Measurements from ENCODE around the gene CHMP4A.

CHMP4A gene

GRCh38 chr14:24179294-24179960 lies 33.9 kb downstream of the CHMP4A start:
- TF ChIP-seq, protein P1, sequence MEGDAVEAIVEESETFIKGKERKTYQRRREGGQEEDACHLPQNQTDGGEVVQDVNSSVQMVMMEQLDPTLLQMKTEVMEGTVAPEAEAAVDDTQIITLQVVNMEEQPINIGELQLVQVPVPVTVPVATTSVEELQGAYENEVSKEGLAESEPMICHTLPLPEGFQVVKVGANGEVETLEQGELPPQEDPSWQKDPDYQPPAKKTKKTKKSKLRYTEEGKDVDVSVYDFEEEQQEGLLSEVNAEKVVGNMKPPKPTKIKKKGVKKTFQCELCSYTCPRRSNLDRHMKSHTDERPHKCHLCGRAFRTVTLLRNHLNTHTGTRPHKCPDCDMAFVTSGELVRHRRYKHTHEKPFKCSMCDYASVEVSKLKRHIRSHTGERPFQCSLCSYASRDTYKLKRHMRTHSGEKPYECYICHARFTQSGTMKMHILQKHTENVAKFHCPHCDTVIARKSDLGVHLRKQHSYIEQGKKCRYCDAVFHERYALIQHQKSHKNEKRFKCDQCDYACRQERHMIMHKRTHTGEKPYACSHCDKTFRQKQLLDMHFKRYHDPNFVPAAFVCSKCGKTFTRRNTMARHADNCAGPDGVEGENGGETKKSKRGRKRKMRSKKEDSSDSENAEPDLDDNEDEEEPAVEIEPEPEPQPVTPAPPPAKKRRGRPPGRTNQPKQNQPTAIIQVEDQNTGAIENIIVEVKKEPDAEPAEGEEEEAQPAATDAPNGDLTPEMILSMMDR (IDR thresholded peaks at IDR 0.05; ENCODE audit: low read depth, low read length), result no peak
- peak overlapping the region; percentile 51 for H3K27ac ChIP-seq
- DNase-seq, result no peak
- H3K27me3 ChIP-seq (ENCODE audit: insufficient read depth, low read depth, severe bottlenecking), result no peaks in the 10 kb centered on the region
- peaks cover 92% of the 10 kb centered on the region for H3K36me3 ChIP-seq
- H3K9me3 ChIP-seq (ENCODE audit: severe bottlenecking), result no peaks in the 10 kb centered on the region
- no peak overlapping the region for H3K4me3 ChIP-seq (ENCODE audit: low read depth, low read length)

- DNase-seq, result no peak
- H3K27ac ChIP-seq, result peak overlapping the region; percentile 51; the same call in 1 of the 2 replicates
- no peak overlapping the region for H3K4me3 ChIP-seq (ENCODE audit: low read depth, low read length)
- H3K36me3 ChIP-seq, result peaks cover 94% of the 10 kb centered on the region
- no peaks in the 10 kb centered on the region for H3K27me3 ChIP-seq (ENCODE audit: insufficient read depth, low read depth, severe bottlenecking)
- TF ChIP-seq, protein P1 (IDR thresholded peaks at IDR 0.05; ENCODE audit: low read depth, low read length), result no peak
- no peaks in the 10 kb centered on the region for H3K9me3 ChIP-seq (ENCODE audit: severe bottlenecking)
These were observed 34.7 kb downstream of the CHMP4A start for GRCh38 chr14:24178399-24179178.

- Histone ChIP-seq H3K27ac (no peak overlapping the region), H3K4me3 (ENCODE audit: low read depth, low read length) (no peak overlapping the region), H3K27me3 (ENCODE audit: insufficient read depth, low read depth, severe bottlenecking) (no peaks in the 10 kb centered on the region), H3K36me3 (peaks cover 94% of the 10 kb centered on the region), H3K9me3 (ENCODE audit: severe bottlenecking) (no peaks in the 10 kb centered on the region)
- TF ChIP-seq, protein P1 (IDR thresholded peaks at IDR 0.05; ENCODE audit: low read depth, low read length), result no peak
- no peak for DNase-seq
These were observed 35.4 kb downstream of the CHMP4A start for GRCh38 chr14:24177891-24178290.

GRCh38 chr14:24177041-24177825 lies 36.1 kb downstream of the CHMP4A start:
- Histone ChIP-seq H3K4me3 (ENCODE audit: low read depth, low read length) (no peak overlapping the region), H3K9me3 (ENCODE audit: severe bottlenecking) (no peaks in the 10 kb centered on the region), H3K27me3 (ENCODE audit: insufficient read depth, low read depth, severe bottlenecking) (no peaks in the 10 kb centered on the region), H3K27ac (no peak overlapping the region), H3K36me3 (peaks cover 94% of the 10 kb centered on the region)
- TF ChIP-seq, protein P1 (IDR thresholded peaks at IDR 0.05; ENCODE audit: low read depth, low read length), result no peak
- DNase-seq, result no peak

GRCh38 chr14:24176599-24176998 lies 36.7 kb downstream of the CHMP4A start:
- peaks cover 91% of the 10 kb centered on the region for H3K36me3 ChIP-seq
- no peak for DNase-seq

More at GRCh38 chr14:24176599-24176998, 36.7 kb downstream of the CHMP4A start:
- Histone ChIP-seq H3K27me3 (ENCODE audit: insufficient read depth, low read depth, severe bottlenecking) (no peaks in the 10 kb centered on the region), H3K9me3 (ENCODE audit: severe bottlenecking) (no peaks in the 10 kb centered on the region), H3K27ac (no peak overlapping the region), H3K4me3 (ENCODE audit: low read depth, low read length) (no peak overlapping the region)
- TF ChIP-seq, protein P1 (IDR thresholded peaks at IDR 0.05; ENCODE audit: low read depth, low read length), result no peak
